Neural crest cell (in vitro differentiated cells): Measurements from ENCODE around the gene HLF. TPM values are rescaled to one million over a fixed set of nuclear protein-coding genes. Genes with fewer than 3 reads are reported as not detected.

Experiments used
- DNase-seq: peaks from one replicate; pipeline ENCODE4 v3.0.0; 2021; ENCODE audit warnings: low read depth, mixed read lengths, low spot score
- H3K27ac Mint-ChIP-seq: one replicate; pipeline ENCODE4 v1.8.0; 2021; ENCODE audit warnings: mild to moderate bottlenecking, mixed read lengths; ENCODE audit not compliant: unreplicated experiment
- H3K27me3 Mint-ChIP-seq: 2 replicates; pipeline ENCODE4 v1.8.0; 2021; ENCODE audit warnings: low read depth, mild to moderate bottlenecking, mixed read lengths
- H3K36me3 Mint-ChIP-seq: 2 replicates; pipeline ENCODE4 v1.8.0; 2021; ENCODE audit warnings: low read depth, mild to moderate bottlenecking, mixed read lengths
- H3K4me1 Mint-ChIP-seq: 2 replicates; pipeline ENCODE4 v1.8.0; 2021; ENCODE audit warnings: mixed read lengths
- H3K4me3 Mint-ChIP-seq: one replicate; pipeline ENCODE4 v1.8.0; 2021; ENCODE audit warnings: mild to moderate bottlenecking, mixed read lengths
- H3K9me3 Mint-ChIP-seq: 2 replicates; pipeline ENCODE4 v1.8.0; 2021; ENCODE audit warnings: mixed read lengths
- CTCF ChIP-seq: fragments of 200-600 bp; sonication (generic); conservative IDR thresholded peaks from 2 replicates; pipeline ENCODE4 v1.5.0; 2021; ENCODE audit warnings: antibody characterized with exemption, mild to moderate bottlenecking
- total RNA-seq: library from RNA; stranded (reverse); gene quantifications from 2 replicates; pipeline ENCODE4 v1.2.1, GENCODE V29; 2021

Gene HLF
- total RNA-seq, 1 donor from 2014 or later = not detected

- H3K27me3 Mint-ChIP-seq = no peaks in the 10 kb centered on the region
- no peak overlapping the region for H3K27ac Mint-ChIP-seq
- H3K4me3 Mint-ChIP-seq = no peak overlapping the region
- DNase-seq = no peak
- H3K4me1 Mint-ChIP-seq = peaks cover 6% of the 10 kb centered on the region
- no peaks in the 10 kb centered on the region for H3K36me3 Mint-ChIP-seq
- H3K9me3 Mint-ChIP-seq = no peaks in the 10 kb centered on the region
- TF ChIP-seq CTCF = no peak
Measured at GRCh38 chr17:55312852-55313251, 48.1 kb downstream of the HLF start.

DNA sequence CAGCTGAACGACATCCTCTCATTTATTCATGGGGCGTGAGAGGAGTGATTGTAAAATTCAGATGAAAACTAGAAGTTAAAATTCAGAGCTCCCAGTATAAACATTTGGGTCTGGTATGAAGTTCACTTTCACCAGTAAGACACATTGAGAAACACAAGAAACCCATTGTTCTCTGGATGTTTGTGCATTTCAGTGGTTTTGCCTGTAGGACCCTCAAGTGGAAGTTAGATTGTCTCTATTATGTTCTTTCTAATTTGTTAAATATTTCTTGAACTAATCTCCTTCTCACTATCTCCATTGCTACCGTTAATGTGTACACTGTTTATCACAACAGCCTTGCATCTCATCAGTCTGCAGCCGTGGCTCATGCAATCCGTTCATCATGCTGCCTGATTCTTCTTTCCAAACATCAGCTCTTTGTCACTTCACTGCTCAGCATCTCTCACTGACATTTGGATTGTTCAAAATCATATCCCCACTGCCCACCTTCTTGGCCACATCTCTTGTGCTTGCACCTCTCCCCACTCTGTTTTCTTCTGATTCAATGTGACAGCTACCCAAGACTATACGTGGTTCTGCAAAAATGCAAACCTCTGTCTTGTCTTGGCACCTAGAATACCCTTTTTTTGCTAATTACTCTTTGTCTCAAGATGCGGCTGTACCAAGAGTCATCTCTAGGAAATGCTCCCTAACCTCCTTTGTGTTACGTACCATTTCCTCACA is 49.5 kb downstream of the HLF start:
- no peaks in the 10 kb centered on the region for H3K36me3 Mint-ChIP-seq
- H3K27ac Mint-ChIP-seq = no peak overlapping the region
- DNase-seq = no peak
- TF ChIP-seq CTCF = no peak
- no peaks in the 10 kb centered on the region for H3K9me3 Mint-ChIP-seq
- H3K4me1 Mint-ChIP-seq = peaks cover 6% of the 10 kb centered on the region
- no peak overlapping the region for H3K4me3 Mint-ChIP-seq
- no peaks in the 10 kb centered on the region for H3K27me3 Mint-ChIP-seq

GRCh38 chr17:55314784-55315491 is 50.2 kb downstream of the HLF start:
- H3K27me3 Mint-ChIP-seq = no peaks in the 10 kb centered on the region
- no peak for DNase-seq
- no peaks in the 10 kb centered on the region for H3K9me3 Mint-ChIP-seq
- no peak overlapping the region for H3K27ac Mint-ChIP-seq
- no peak for TF ChIP-seq CTCF
- no peaks in the 10 kb centered on the region for H3K36me3 Mint-ChIP-seq
- H3K4me3 Mint-ChIP-seq = no peak overlapping the region
- peaks cover 6% of the 10 kb centered on the region for H3K4me1 Mint-ChIP-seq

- H3K27ac Mint-ChIP-seq = no peak overlapping the region
- no peak overlapping the region for H3K4me3 Mint-ChIP-seq
- no peaks in the 10 kb centered on the region for H3K36me3 Mint-ChIP-seq
- H3K9me3 Mint-ChIP-seq = no peaks in the 10 kb centered on the region
- no peak for DNase-seq
- no peaks in the 10 kb centered on the region for H3K27me3 Mint-ChIP-seq
- no peak for TF ChIP-seq CTCF
- H3K4me1 Mint-ChIP-seq = peaks cover 6% of the 10 kb centered on the region
Measured at GRCh38 chr17:55316499-55316898, 51.7 kb downstream of the HLF start.

DNA sequence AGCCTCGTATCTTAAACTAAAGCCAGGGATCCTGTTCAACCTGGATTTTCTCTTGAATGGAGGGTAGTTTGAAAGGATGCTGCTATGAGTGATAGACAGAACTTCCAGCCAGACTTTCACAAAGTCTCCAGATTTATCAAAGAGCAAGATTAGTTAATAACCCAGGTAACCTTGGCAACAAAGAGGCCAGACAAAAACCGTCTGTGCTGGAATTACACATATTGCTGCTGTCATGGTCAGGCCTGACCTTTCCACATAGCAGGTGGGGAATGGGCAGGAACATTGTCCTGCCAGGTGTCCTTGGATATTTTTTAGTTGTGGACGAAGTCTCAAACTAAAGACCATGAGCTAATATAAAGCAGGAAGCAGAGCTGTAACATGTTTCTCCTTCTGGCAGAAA is 52.5 kb downstream of the HLF start:
- Mint-ChIP-seq H3K36me3 (no peaks in the 10 kb centered on the region), H3K4me3 (no peak overlapping the region), H3K27ac (no peak overlapping the region), H3K27me3 (no peaks in the 10 kb centered on the region), H3K4me1 (peaks cover 6% of the 10 kb centered on the region), H3K9me3 (no peaks in the 10 kb centered on the region)
- no peak for TF ChIP-seq CTCF
- no peak for DNase-seq
